GM23338 (cell line): ENCODE measurements around the gene SLC26A5.

ENCODE experiments used
- CREB1 ChIP-seq: fragments of 250-450 bp; sonication (Bioruptor Pico); IDR thresholded peaks from 2 replicates; pipeline ENCODE4 v1.5.0; 2020; ENCODE audit warnings: low read depth, mild to moderate bottlenecking, moderate library complexity
- CTCF ChIP-seq, 2 experiments: fragments of 200-600 bp in 1 of 2; sonication (generic) in 1 of 2; conservative IDR thresholded peaks; 2 replicates each; pipeline versions ENCODE4 v1.5.1 to v1.6.1; 2016 to 2017; ENCODE audit warnings: antibody characterized with exemption in 2 of 2, low read depth in 2 of 2, mild to moderate bottlenecking in 2 of 2, moderate library complexity in 1 of 2
- ETS1 ChIP-seq: IDR thresholded peaks from 2 replicates; pipeline ENCODE4 v1.6.1; 2016; ENCODE audit warnings: antibody characterized with exemption
- EZH2 ChIP-seq: fragments of 200-600 bp; sonication (generic); IDR thresholded peaks from one replicate; pipeline ENCODE4 v1.8.0; 2017; ENCODE audit warnings: antibody characterized with exemption, mild to moderate bottlenecking, low read depth; ENCODE audit not compliant: unreplicated experiment
- EZH2phosphoT487 ChIP-seq: fragments of 200-600 bp; sonication (generic); IDR thresholded peaks from one replicate; pipeline ENCODE4 v1.8.1; 2018; ENCODE audit warnings: antibody characterized with exemption; ENCODE audit not compliant: unreplicated experiment
- JUNB ChIP-seq: IDR thresholded peaks from one replicate; pipeline ENCODE4 v1.6.1; 2016; ENCODE audit warnings: antibody characterized with exemption; ENCODE audit not compliant: unreplicated experiment
- NANOG ChIP-seq: IDR thresholded peaks from 2 replicates; pipeline ENCODE4 v1.6.1; 2016; ENCODE audit warnings: antibody characterized with exemption, borderline replicate concordance
- POLR2AphosphoS5 ChIP-seq: IDR thresholded peaks from 2 replicates; pipeline ENCODE4 v1.6.1; 2016; ENCODE audit warnings: antibody characterized with exemption, low read depth
- REST ChIP-seq: IDR thresholded peaks from one replicate; pipeline ENCODE4 v1.6.1; 2018; ENCODE audit warnings: antibody characterized with exemption; ENCODE audit not compliant: unreplicated experiment
- STAT1 ChIP-seq: IDR thresholded peaks from one replicate; pipeline ENCODE4 v1.6.1; 2016; ENCODE audit warnings: antibody characterized with exemption; ENCODE audit not compliant: unreplicated experiment
- ZNF331 ChIP-seq: fragments of 250-450 bp; sonication (Bioruptor Pico); IDR thresholded peaks from 2 replicates; pipeline ENCODE4 v1.5.0; 2020; ENCODE audit warnings: low read depth, mild to moderate bottlenecking, moderate library complexity
- ZNF462 ChIP-seq: fragments of 250-450 bp; sonication (Bioruptor Pico); IDR thresholded peaks from 2 replicates; pipeline ENCODE4 v1.5.0; 2020; ENCODE audit warnings: mild to moderate bottlenecking, moderate library complexity

GRCh38 chr7:103439661-103440060, 6.3 kb downstream of the SLC26A5 start:
- TF ChIP-seq EZH2 (no peak), REST (no peak), CTCF (conservative IDR thresholded peaks at IDR 0.05; ENCODE audit: low read depth in 2 of 2) (no peak), STAT1 (no peak), EZH2phosphoT487 (no peak), ZNF331 (no peak), POLR2AphosphoS5 (no peak), CREB1 (CRISPR knock-in tag) (no peak), JUNB (no peak), ZNF462 (CRISPR knock-in tag) (no peak), NANOG (no peak), ETS1 (no peak)
